Sigmoid colon (tissue), 4 donors: ENCODE measurements around the gene KCNJ11.

Experiments used
- EP300 ChIP-seq, 4 donors: sonication (generic); formaldehyde crosslinking; IDR thresholded peaks; one replicate each; pipeline ENCODE4 v1.6.1; 2017; ENCODE audit warnings: antibody characterized with exemption in 4 of 4
- POLR2A ChIP-seq, 2 donors: fragments of 450-650 bp; IDR thresholded peaks; one replicate each; pipeline ENCODE4 v1.6.1; 2016; ENCODE audit warnings: antibody characterized with exemption in 2 of 2, mild to moderate bottlenecking in 2 of 2, moderate library complexity in 2 of 2
- TF ChIP-seq, protein P1 (sequence below), 4 experiments: fragments of 450-650 bp in 3 of 4; fragments of 200-600 bp in 1 of 4; IDR thresholded peaks; one replicate each; pipeline ENCODE4 v1.5.1; 2016 to 2019; ENCODE audit warnings: antibody characterized with exemption in 4 of 4, mild to moderate bottlenecking in 3 of 4, moderate library complexity in 2 of 4

DNA sequence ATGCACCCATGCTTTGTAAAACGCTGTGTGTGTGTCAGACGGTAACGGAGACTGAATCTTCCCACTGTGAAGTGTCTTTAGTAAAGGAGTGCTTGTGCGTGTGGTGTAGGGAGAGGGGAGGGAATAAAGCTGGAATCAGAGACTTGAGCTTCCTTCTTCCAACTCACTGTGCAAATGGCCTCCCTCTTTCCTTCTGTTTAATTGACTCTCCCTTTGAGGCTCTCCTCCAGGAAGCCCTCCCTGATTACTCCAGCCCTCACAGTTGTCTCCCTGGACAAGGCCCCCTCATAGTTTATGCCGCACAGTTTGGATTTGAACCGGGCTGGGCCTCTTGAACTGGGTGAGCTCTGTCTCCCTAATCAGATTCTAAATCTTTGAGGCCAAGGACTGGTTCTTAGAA, 23.0 kb upstream of the KCNJ11 start:
- TF ChIP-seq, protein P1, sequence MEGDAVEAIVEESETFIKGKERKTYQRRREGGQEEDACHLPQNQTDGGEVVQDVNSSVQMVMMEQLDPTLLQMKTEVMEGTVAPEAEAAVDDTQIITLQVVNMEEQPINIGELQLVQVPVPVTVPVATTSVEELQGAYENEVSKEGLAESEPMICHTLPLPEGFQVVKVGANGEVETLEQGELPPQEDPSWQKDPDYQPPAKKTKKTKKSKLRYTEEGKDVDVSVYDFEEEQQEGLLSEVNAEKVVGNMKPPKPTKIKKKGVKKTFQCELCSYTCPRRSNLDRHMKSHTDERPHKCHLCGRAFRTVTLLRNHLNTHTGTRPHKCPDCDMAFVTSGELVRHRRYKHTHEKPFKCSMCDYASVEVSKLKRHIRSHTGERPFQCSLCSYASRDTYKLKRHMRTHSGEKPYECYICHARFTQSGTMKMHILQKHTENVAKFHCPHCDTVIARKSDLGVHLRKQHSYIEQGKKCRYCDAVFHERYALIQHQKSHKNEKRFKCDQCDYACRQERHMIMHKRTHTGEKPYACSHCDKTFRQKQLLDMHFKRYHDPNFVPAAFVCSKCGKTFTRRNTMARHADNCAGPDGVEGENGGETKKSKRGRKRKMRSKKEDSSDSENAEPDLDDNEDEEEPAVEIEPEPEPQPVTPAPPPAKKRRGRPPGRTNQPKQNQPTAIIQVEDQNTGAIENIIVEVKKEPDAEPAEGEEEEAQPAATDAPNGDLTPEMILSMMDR (IDR thresholded peaks at IDR 0.05) = no peak
- TF ChIP-seq POLR2A (IDR thresholded peaks at IDR 0.05) (no peak), EP300 (IDR thresholded peaks at IDR 0.05) (no peak)
